GM12874 (cell line): Measurements from ENCODE around the gene PLA2G12A.

Source experiments
- TF ChIP-seq, protein P1 (sequence below): IDR thresholded peaks from 2 replicates; pipeline ENCODE4 v1.5.1; 2011; ENCODE audit warnings: low read depth, mild to moderate bottlenecking, control low read depth, low read length, moderate library complexity; ENCODE audit not compliant: insufficient read depth

Gene PLA2G12A

DNA sequence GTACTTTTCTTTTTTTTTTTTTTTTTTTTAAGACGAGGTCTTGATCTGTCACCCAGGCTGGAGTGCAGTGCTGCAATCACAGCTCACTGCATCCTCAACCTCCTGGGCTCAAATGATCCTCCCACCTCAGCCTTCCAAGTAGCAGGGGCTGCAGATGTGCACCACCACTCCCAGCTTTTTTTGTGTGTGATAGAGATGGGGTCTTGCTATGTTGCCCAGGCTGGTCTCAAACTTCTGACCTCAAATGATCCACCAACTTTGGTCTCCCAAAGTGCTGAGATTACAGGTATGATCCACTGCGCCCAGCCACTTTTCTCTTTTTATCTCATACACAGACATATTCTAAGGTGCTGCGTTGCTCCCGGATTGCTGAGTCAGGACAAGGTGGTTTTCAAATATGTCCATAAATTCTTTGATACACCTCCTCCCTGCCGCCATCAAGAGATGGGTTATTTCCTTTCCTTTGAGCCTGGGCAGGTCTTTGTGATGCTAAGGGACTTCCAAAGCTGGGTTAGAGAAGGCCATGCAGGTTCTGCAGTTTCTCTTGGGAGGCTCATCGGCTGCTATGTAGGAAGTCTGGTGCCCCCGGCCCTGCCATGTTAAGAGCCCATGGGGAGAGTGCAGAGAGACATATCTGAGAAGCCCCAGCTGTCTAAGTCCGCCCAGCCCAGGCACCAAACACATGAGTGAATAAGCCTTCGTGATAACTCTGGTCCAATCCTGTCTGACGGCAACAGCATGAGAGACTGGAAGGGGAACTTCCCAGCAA lies 8.4 kb upstream of the PLA2G12A start:
- TF ChIP-seq, protein P1, sequence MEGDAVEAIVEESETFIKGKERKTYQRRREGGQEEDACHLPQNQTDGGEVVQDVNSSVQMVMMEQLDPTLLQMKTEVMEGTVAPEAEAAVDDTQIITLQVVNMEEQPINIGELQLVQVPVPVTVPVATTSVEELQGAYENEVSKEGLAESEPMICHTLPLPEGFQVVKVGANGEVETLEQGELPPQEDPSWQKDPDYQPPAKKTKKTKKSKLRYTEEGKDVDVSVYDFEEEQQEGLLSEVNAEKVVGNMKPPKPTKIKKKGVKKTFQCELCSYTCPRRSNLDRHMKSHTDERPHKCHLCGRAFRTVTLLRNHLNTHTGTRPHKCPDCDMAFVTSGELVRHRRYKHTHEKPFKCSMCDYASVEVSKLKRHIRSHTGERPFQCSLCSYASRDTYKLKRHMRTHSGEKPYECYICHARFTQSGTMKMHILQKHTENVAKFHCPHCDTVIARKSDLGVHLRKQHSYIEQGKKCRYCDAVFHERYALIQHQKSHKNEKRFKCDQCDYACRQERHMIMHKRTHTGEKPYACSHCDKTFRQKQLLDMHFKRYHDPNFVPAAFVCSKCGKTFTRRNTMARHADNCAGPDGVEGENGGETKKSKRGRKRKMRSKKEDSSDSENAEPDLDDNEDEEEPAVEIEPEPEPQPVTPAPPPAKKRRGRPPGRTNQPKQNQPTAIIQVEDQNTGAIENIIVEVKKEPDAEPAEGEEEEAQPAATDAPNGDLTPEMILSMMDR: no peak

DNA sequence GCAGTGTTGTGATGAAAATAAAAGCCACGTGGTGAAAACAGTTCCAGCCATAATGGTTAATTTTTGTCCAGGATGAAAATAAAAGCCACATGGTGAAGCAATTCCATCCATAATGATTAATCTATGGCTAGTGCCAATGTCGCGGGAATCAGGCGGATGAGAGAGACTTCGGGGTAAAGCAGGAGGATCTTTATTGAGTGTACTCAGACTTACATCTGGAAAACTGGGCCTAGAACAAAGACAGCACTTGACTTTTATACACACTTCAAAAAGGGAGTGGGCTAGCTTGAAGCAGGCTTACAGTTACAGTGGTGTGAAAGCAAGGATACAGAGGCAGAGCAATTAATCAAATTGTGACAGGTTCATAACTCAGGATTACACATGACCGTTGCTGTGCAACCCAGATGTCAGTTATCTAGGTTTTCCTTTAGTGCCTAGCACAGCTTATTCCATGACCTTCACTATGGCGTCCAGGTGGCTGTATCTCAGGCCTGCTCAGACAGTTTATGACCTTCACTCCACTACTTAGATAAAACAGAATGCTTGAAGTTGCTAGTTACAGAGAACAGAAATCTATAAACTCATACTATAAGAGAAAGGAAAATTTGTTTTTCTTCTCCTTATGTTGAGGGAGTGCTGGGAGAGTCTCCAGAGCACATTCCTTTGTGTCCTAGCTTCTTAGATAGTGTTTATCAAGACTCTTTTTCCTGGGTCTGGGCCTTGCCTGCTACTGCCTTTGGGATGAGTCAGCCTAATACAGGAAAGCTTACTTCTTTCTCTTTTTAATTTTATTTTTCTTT lies 5.9 kb upstream of the PLA2G12A start:
- TF ChIP-seq, protein P1: no peak

DNA sequence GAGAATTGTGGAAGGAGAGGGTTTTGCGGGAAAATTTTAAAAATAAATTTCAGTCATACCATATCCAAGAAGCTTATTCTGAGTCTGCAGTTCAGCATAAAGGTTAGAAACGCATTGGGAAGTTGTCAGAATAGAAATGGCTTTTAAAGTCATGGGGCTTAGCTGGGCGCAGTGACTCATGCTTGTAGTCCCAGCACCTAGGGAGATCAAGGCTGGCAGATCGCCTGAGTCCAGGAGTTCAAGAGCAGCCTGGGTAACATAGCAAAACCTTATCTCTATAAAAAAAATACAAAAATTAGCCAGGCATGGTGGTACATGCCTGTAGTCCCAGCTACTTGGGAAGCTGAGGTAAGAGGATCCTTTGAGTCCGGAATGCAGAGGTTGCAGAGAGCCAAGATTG lies 3.9 kb upstream of the PLA2G12A start:
- TF ChIP-seq, protein P1: no peak

DNA sequence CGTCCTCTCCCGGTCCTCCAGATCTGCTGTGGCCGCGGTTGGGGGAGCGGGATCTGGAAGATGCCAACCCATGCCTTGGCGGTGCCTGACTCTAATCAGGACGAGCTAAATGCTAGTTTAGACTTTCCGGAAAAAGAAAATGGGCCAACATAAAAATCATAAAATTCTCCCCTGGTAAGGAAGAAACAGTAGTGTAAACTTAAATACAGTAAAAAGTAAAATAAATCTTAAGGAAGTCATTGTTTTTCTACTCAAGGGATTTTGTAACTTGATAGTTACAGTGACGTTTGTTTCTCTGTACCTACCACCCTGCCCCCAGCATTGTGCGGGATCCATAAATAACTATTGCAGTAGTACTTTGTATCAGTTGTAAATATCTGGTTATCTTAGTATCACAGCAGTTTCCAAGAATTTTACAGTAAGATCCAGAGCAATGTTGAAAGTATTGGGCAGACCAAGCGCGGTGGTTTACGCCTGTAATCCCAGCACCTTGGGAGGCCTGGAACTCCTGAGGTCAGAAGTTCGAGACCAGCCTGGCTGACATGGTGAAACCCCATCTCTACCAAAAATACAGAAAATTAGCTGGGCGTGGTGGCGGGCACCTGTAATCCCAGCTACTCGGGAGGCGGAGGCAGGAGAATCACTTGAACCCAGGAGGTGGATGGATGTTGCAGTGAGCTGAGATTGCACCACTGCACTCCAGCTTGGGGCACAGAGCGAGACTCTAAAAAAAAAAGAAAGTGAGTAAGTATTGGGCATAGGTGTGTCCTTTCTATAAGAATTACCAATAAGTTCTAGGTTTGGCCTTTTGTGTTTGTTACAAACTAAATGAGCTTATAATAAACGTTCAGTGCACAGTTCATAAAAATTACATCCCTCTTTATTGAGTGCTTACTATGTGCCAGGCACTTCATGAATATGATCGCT lies 1.0 kb upstream of the PLA2G12A start:
- TF ChIP-seq, protein P1: no peak

DNA sequence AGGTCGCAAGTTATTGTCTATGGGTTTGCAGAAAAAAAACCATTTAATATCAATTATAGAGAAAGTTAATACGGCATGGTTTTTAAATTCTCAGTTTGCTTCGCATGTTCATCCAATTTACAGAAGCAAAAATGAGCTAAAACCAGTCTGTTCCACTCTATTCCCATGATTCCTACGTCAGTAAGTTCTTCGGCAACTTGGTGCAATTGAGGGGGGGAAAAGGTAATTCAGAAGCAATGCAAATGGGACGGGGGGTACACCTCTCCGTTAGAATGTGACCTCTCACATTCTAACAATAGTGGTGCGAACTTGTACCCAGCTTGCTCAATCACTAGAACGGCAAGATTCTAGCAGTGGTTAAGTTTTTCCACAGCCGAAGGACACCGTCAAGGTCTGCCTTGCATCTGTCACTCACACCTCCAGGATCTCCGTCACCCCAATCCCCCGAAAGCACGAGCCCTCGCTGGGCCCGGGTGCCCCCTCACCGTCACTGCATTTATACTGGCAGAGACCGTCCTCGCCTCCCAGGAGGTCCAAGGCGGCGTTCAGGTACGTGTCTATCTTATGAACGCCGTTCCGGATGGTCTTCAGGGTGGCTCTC lies 653 bp downstream of the PLA2G12A start:
- TF ChIP-seq, protein P1: no peak

DNA sequence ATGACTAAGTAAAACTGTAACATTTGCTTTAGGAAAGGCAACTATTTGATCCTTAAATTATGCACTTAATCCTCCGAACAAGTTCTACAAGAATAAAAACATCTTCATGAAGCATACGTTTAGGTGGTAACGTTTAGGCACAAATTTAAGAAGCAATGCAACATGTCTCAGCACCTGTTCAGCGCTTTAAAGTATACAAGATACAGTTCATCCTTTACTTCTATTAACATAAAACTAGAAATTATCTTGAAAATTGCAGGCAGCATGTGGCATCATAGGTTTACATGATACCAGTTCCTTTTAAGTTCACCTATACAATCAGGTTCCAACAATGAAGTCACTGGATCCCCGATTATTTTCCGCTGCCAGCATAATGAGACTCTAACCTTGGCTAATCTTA lies 1.5 kb downstream of the PLA2G12A start:
- TF ChIP-seq, protein P1: no peak
